ENCODE results near the gene GJD2. TPM values are rescaled to one million over a fixed set of nuclear protein-coding genes. Genes with fewer than 3 reads are reported as not detected.

Gene GJD2
- polyA plus RNA-seq, 3 donors, result not detected

- no peak overlapping the region for H2AFZ ChIP-seq (ENCODE audit: insufficient read depth, low read depth, low read length, poor library complexity, severe bottlenecking)
- peaks cover 0 to 3% (median 0%) of the 10 kb centered on the region in 7 donors for H3K9me3 Mint-ChIP-seq
- DNase-seq, result no peak
- no peak overlapping the region for H3K27ac ChIP-seq (ENCODE audit: low read depth in 1 of 2, low read length in 2 of 2)
- H3K9me3 ChIP-seq (replicated peaks in 1 of 2; ENCODE audit: control insufficient read depth in 1 of 2, insufficient read depth in 1 of 2, low read length in 2 of 2), result no peaks in the 10 kb centered on the region
- no CpG with 5 or more reads among the region's 5 CpGs for WGBS (ENCODE audit: insufficient coverage)
- H3K4me2 ChIP-seq (replicated peaks; ENCODE audit: extremely low read depth, low read length, poor library complexity, severe bottlenecking), result no peak overlapping the region
- H3K4me1 ChIP-seq (ENCODE audit: control insufficient read depth in 1 of 2, insufficient read depth in 2 of 2, low read length in 2 of 2), result no peaks in the 10 kb centered on the region
- peaks cover 3 to 8% (median 4%) of the 10 kb centered on the region in 3 donors for H3K27me3 Mint-ChIP-seq (ENCODE audit: low read depth in 3 of 3)
- no peak overlapping the region for H3K9ac ChIP-seq (ENCODE audit: insufficient read depth, low read length, poor library complexity, severe bottlenecking)
- no peaks in the 10 kb centered on the region for H3K36me3 ChIP-seq (replicated peaks in 1 of 2; ENCODE audit: control insufficient read depth in 1 of 2, insufficient read depth in 2 of 2, low read length in 2 of 2)
- H3K27ac Mint-ChIP-seq, result no peak overlapping the region
- H3K4me3 ChIP-seq (replicated peaks in 1 of 3; ENCODE audit: low read depth in 2 of 3, low read length in 3 of 3), result no peak overlapping the region
- H4K20me1 ChIP-seq (ENCODE audit: insufficient read depth, low read length), result no peaks in the 10 kb centered on the region
- TF ChIP-seq CTCF (IDR thresholded peaks at IDR 0.05), result no peak
- H3K27me3 ChIP-seq (ENCODE audit: control insufficient read depth in 2 of 2, insufficient read depth in 2 of 2, low read length in 2 of 2), result no peaks in the 10 kb centered on the region
- intact Hi-C loops (cut with micrococcal nuclease), result no loop called here
- H3K4me3 Mint-ChIP-seq, result no peak overlapping the region
- no peaks in the 10 kb centered on the region for H3K79me2 ChIP-seq (ENCODE audit: insufficient read depth, low read length)
- H3K4me1 Mint-ChIP-seq, result no peaks in the 10 kb centered on the region
- H3K36me3 Mint-ChIP-seq, result no peaks in the 10 kb centered on the region
These were observed 10.9 kb upstream of the GJD2 start for GRCh38 chr15:34765741-34766140.

- Histone ChIP-seq H3K9me3 (replicated peaks in 1 of 2; ENCODE audit: control insufficient read depth in 1 of 2, insufficient read depth in 1 of 2, low read length in 2 of 2) (peaks cover 0 to 7% of the 10 kb centered on the region in 2 donors), H3K79me2 (ENCODE audit: insufficient read depth, low read length) (no peaks in the 10 kb centered on the region), H3K9ac (ENCODE audit: insufficient read depth, low read length, poor library complexity, severe bottlenecking) (no peak overlapping the region), H3K27ac (ENCODE audit: low read depth in 1 of 2, low read length in 2 of 2) (no peak overlapping the region), H2AFZ (ENCODE audit: insufficient read depth, low read depth, low read length, poor library complexity, severe bottlenecking) (no peak overlapping the region), H4K20me1 (ENCODE audit: insufficient read depth, low read length) (no peaks in the 10 kb centered on the region), H3K4me3 (replicated peaks in 1 of 3; ENCODE audit: low read depth in 2 of 3, low read length in 3 of 3) (no peak overlapping the region), H3K4me2 (replicated peaks; ENCODE audit: extremely low read depth, low read length, poor library complexity, severe bottlenecking) (no peak overlapping the region), H3K36me3 (replicated peaks in 1 of 2; ENCODE audit: control insufficient read depth in 1 of 2, insufficient read depth in 2 of 2, low read length in 2 of 2) (no peaks in the 10 kb centered on the region), H3K4me1 (ENCODE audit: control insufficient read depth in 1 of 2, insufficient read depth in 2 of 2, low read length in 2 of 2) (no peaks in the 10 kb centered on the region), H3K27me3 (ENCODE audit: control insufficient read depth in 2 of 2, insufficient read depth in 2 of 2, low read length in 2 of 2) (peaks cover 18 to 27% of the 10 kb centered on the region in 2 donors)
- intact Hi-C loops (cut with micrococcal nuclease), result no loop called here
- no peak overlapping the region for H3K4me3 Mint-ChIP-seq
- TF ChIP-seq CTCF (IDR thresholded peaks at IDR 0.05), result no peak
- no peak for DNase-seq
- H3K27me3 Mint-ChIP-seq (ENCODE audit: low read depth in 3 of 3), result peaks cover 23 to 30% (median 24%) of the 10 kb centered on the region in 3 donors
- no CpG with 5 or more reads among the region's 3 CpGs for whole genome bisulfite sequencing (ENCODE audit: insufficient coverage)
- no peaks in the 10 kb centered on the region for H3K4me1 Mint-ChIP-seq
- H3K9me3 Mint-ChIP-seq, result peaks cover 0 to 3% (median 2%) of the 10 kb centered on the region in 7 donors
- H3K36me3 Mint-ChIP-seq, result no peaks in the 10 kb centered on the region
- no peak overlapping the region for H3K27ac Mint-ChIP-seq
These were observed 6.1 kb upstream of the GJD2 start for GRCh38 chr15:34760909-34761308.

All from CD14-positive monocyte (primary cell).